Measurements from ENCODE around the gene EYA4. TPM values are rescaled to one million over a fixed set of nuclear protein-coding genes. Genes with fewer than 3 reads are reported as not detected.

EYA4 gene
- polyA plus RNA-seq, 1 of the 3 experiments (the other 2 are of a cell fraction), result 0.08 TPM

GRCh38 chr6:133247581-133247980 lies 6.4 kb downstream of the EYA4 start:
- ChIA-PET POLR2A (no interaction called here), CTCF (no interaction called here)
- no peak for TF ChIP-seq IRF3 (IDR thresholded peaks at IDR 0.05; ENCODE audit: low read depth, low read length)
- no peak for TF ChIP-seq MEF2A (IDR thresholded peaks at IDR 0.05; ENCODE audit: borderline replicate concordance, low read depth)
- TF ChIP-seq GABPA (IDR thresholded peaks at IDR 0.05; ENCODE audit: low read depth), result no peak
- no peak for TF ChIP-seq SIN3A (IDR thresholded peaks at IDR 0.05; ENCODE audit: borderline replicate concordance, low read depth, low read length)
- no peak for TF ChIP-seq FOXM1 (IDR thresholded peaks at IDR 0.05; ENCODE audit: low read depth)
- TF ChIP-seq NFIC (IDR thresholded peaks at IDR 0.05; ENCODE audit: borderline replicate concordance), result no peak
- TF ChIP-seq JUND (IDR thresholded peaks at IDR 0.05), result no peak
- TF ChIP-seq TCF12 (IDR thresholded peaks at IDR 0.05), result no peak
- no peak for TF ChIP-seq TEAD4 (IDR thresholded peaks at IDR 0.05; ENCODE audit: borderline replicate concordance, insufficient read depth)
- no peak for TF ChIP-seq NRF1 (IDR thresholded peaks at IDR 0.05; ENCODE audit: low read depth, low read length)
- TF ChIP-seq TAF1 (IDR thresholded peaks at IDR 0.05; ENCODE audit: borderline replicate concordance, low read depth, low read length), result no peak
- TF ChIP-seq USF2 (IDR thresholded peaks at IDR 0.05; ENCODE audit: borderline replicate concordance, low read depth, low read length), result no peak
- TF ChIP-seq CTCF (IDR thresholded peaks at IDR 0.05), result no peak
- no peak for DNase-seq
- no peaks in the 10 kb centered on the region for H3K36me3 ChIP-seq (replicated peaks in 1 of 2; ENCODE audit: control insufficient read depth in 1 of 2, insufficient read depth in 2 of 2, low read length in 1 of 2)
- no peaks in the 10 kb centered on the region for H3K79me2 ChIP-seq (ENCODE audit: insufficient read depth)
- H3F3A ChIP-seq (replicated peaks; ENCODE audit: insufficient read depth), result no peaks in the 10 kb centered on the region
- H3K4me3 ChIP-seq (ENCODE audit: low read depth in 2 of 2, low read length in 1 of 2), result no peak overlapping the region
- H3K4me2 ChIP-seq, result no peak overlapping the region
- H3K27ac ChIP-seq (ENCODE audit: low read depth in 2 of 2, low read length in 1 of 2), result no peak overlapping the region
- no peaks in the 10 kb centered on the region for H3K9me3 ChIP-seq
- no peak overlapping the region for H2AFZ ChIP-seq (ENCODE audit: low read depth)
- H4K20me1 ChIP-seq (ENCODE audit: insufficient read depth), result no peaks in the 10 kb centered on the region
- no peaks in the 10 kb centered on the region for H3K9me2 ChIP-seq
- H3K27me3 ChIP-seq (ENCODE audit: insufficient read depth), result peaks cover 19% of the 10 kb centered on the region
- H3K9ac ChIP-seq, result no peak overlapping the region
- WGBS (ENCODE audit: low lambda C conversion rate), result 18% methylated on average over 5 of the region's 5 CpGs
- H3K4me1 ChIP-seq (ENCODE audit: control insufficient read depth in 1 of 2, insufficient read depth in 2 of 2, low read depth in 1 of 2, low read length in 1 of 2), result no peaks in the 10 kb centered on the region; a peak in 1 of 4 replicates

GRCh38 chr6:133248241-133249001 lies 7.3 kb downstream of the EYA4 start:
- H3K36me3 ChIP-seq (replicated peaks in 1 of 2; ENCODE audit: control insufficient read depth in 1 of 2, insufficient read depth in 2 of 2, low read length in 1 of 2), result no peaks in the 10 kb centered on the region
- H3K4me1 ChIP-seq (ENCODE audit: control insufficient read depth in 1 of 2, insufficient read depth in 2 of 2, low read depth in 1 of 2, low read length in 1 of 2), result no peaks in the 10 kb centered on the region
- no peaks in the 10 kb centered on the region for H3F3A ChIP-seq (replicated peaks; ENCODE audit: insufficient read depth)
- ChIA-PET CTCF (no interaction called here), POLR2A (no interaction called here)
- peaks cover 11% of the 10 kb centered on the region for H3K27me3 ChIP-seq (ENCODE audit: insufficient read depth)
- no peaks in the 10 kb centered on the region for H3K79me2 ChIP-seq (ENCODE audit: insufficient read depth)
- H2AFZ ChIP-seq (ENCODE audit: low read depth), result no peak overlapping the region
- no peak overlapping the region for H3K9ac ChIP-seq
- no peaks in the 10 kb centered on the region for H4K20me1 ChIP-seq (ENCODE audit: insufficient read depth)
- DNase-seq, result no peak
- WGBS (ENCODE audit: low lambda C conversion rate), result 16% methylated on average over 6 of the region's 6 CpGs
- H3K9me2 ChIP-seq, result no peaks in the 10 kb centered on the region
- H3K4me2 ChIP-seq, result no peak overlapping the region
- no peak overlapping the region for H3K4me3 ChIP-seq (ENCODE audit: low read depth in 2 of 2, low read length in 1 of 2)
- no peak overlapping the region for H3K27ac ChIP-seq (ENCODE audit: low read depth in 2 of 2, low read length in 1 of 2)
- no peaks in the 10 kb centered on the region for H3K9me3 ChIP-seq
- TF ChIP-seq NRF1 (IDR thresholded peaks at IDR 0.05; ENCODE audit: low read depth, low read length) (no peak), NFIC (IDR thresholded peaks at IDR 0.05; ENCODE audit: borderline replicate concordance) (no peak), POLR2AphosphoS5 (IDR thresholded peaks at IDR 0.05; ENCODE audit: low read depth, low read length) (no peak), JUND (IDR thresholded peaks at IDR 0.05) (no peak), RFX5 (IDR thresholded peaks at IDR 0.05; ENCODE audit: low read length) (no peak), SIN3A (IDR thresholded peaks at IDR 0.05; ENCODE audit: borderline replicate concordance, low read depth, low read length) (no peak), RCOR1 (IDR thresholded peaks at IDR 0.05; ENCODE audit: low read length) (no peak), EP300 (IDR thresholded peaks at IDR 0.05; ENCODE audit: borderline replicate concordance in 1 of 2, low read depth in 1 of 2, low read length in 1 of 2) (no peak), CHD2 (IDR thresholded peaks at IDR 0.05; ENCODE audit: low read length, partially characterized antibody) (no peak), ZBTB33 (IDR thresholded peaks at IDR 0.05; ENCODE audit: borderline replicate concordance, low read depth) (no peak), TEAD4 (IDR thresholded peaks at IDR 0.05; ENCODE audit: borderline replicate concordance, insufficient read depth) (no peak), FOXM1 (IDR thresholded peaks at IDR 0.05; ENCODE audit: low read depth) (no peak), USF2 (IDR thresholded peaks at IDR 0.05; ENCODE audit: borderline replicate concordance, low read depth, low read length) (no peak), ELF1 (IDR thresholded peaks at IDR 0.05) (no peak), YY1 (IDR thresholded peaks at IDR 0.05; ENCODE audit: low read depth) (no peak)
